Rectal smooth muscle tissue (tissue), 1 donor: ENCODE data around the gene STXBP4.

Source experiments
- H3K27ac ChIP-seq: one replicate; pipeline ENCODE4 v1.7.0; 2013; ENCODE audit warnings: low read depth, low read length, inconsistent platforms
- H3K27me3 ChIP-seq: one replicate; pipeline ENCODE4 v1.7.0; 2013; ENCODE audit warnings: low read length; ENCODE audit not compliant: control insufficient read depth, insufficient read depth
- H3K36me3 ChIP-seq: one replicate; pipeline ENCODE4 v1.7.0; 2013; ENCODE audit warnings: low read length; ENCODE audit not compliant: control insufficient read depth, insufficient read depth
- H3K4me1 ChIP-seq: one replicate; pipeline ENCODE4 v1.7.0; 2013; ENCODE audit warnings: low read length; ENCODE audit not compliant: control insufficient read depth, insufficient read depth
- H3K4me3 ChIP-seq: one replicate; pipeline ENCODE4 v1.7.0; 2013; ENCODE audit warnings: low read length
- H3K9ac ChIP-seq: one replicate; pipeline ENCODE4 v1.7.0; 2013; ENCODE audit warnings: low read length

Gene STXBP4

GRCh38 chr17:55201308-55201932, 232.9 kb downstream of the STXBP4 start:
- Histone ChIP-seq H3K27me3 (no peaks in the 10 kb centered on the region), H3K4me3 (no peak overlapping the region), H3K4me1 (no peaks in the 10 kb centered on the region), H3K36me3 (no peaks in the 10 kb centered on the region), H3K27ac (no peak overlapping the region), H3K9ac (no peak overlapping the region)

- no peaks in the 10 kb centered on the region for H3K36me3 ChIP-seq
- H3K4me1 ChIP-seq, result no peaks in the 10 kb centered on the region
- no peak overlapping the region for H3K27ac ChIP-seq
- no peak overlapping the region for H3K4me3 ChIP-seq
- no peak overlapping the region for H3K9ac ChIP-seq
- no peaks in the 10 kb centered on the region for H3K27me3 ChIP-seq
These were observed 234.3 kb downstream of the STXBP4 start for GRCh38 chr17:55202896-55203295.

- Histone ChIP-seq H3K27ac (no peak overlapping the region), H3K4me3 (no peak overlapping the region), H3K27me3 (no peaks in the 10 kb centered on the region), H3K9ac (no peak overlapping the region), H3K4me1 (no peaks in the 10 kb centered on the region), H3K36me3 (no peaks in the 10 kb centered on the region)
These were observed 239.7 kb downstream of the STXBP4 start for GRCh38 chr17:55208078-55208812.

GRCh38 chr17:55210292-55210691, 241.7 kb downstream of the STXBP4 start:
- H3K36me3 ChIP-seq, result no peaks in the 10 kb centered on the region
- no peaks in the 10 kb centered on the region for H3K27me3 ChIP-seq
- H3K9ac ChIP-seq, result no peak overlapping the region

GRCh38 chr17:55212880-55213279, 244.3 kb downstream of the STXBP4 start:
- Histone ChIP-seq H3K4me3 (no peak overlapping the region), H3K36me3 (no peaks in the 10 kb centered on the region), H3K9ac (no peak overlapping the region), H3K4me1 (no peaks in the 10 kb centered on the region), H3K27me3 (no peaks in the 10 kb centered on the region), H3K27ac (no peak overlapping the region)

More at GRCh38 chr17:55210292-55210691, 241.7 kb downstream of the STXBP4 start:
- no peak overlapping the region for H3K4me3 ChIP-seq
- H3K27ac ChIP-seq, result no peak overlapping the region
- H3K4me1 ChIP-seq, result no peaks in the 10 kb centered on the region

GRCh38 chr17:55215711-55216110, 247.1 kb downstream of the STXBP4 start:
- H3K27ac ChIP-seq, result no peak overlapping the region
- H3K4me3 ChIP-seq, result no peak overlapping the region
- no peak overlapping the region for H3K9ac ChIP-seq
- no peaks in the 10 kb centered on the region for H3K27me3 ChIP-seq
- H3K4me1 ChIP-seq, result no peaks in the 10 kb centered on the region
- H3K36me3 ChIP-seq, result no peaks in the 10 kb centered on the region

GRCh38 chr17:55216888-55217287, 248.3 kb downstream of the STXBP4 start:
- Histone ChIP-seq H3K36me3 (no peaks in the 10 kb centered on the region), H3K27me3 (no peaks in the 10 kb centered on the region), H3K27ac (no peak overlapping the region), H3K4me3 (no peak overlapping the region), H3K4me1 (no peaks in the 10 kb centered on the region), H3K9ac (no peak overlapping the region)

GRCh38 chr17:55219459-55219858, 250.9 kb downstream of the STXBP4 start:
- Histone ChIP-seq H3K9ac (no peak overlapping the region), H3K4me1 (no peaks in the 10 kb centered on the region), H3K36me3 (no peaks in the 10 kb centered on the region), H3K4me3 (no peak overlapping the region), H3K27me3 (no peaks in the 10 kb centered on the region), H3K27ac (no peak overlapping the region)

GRCh38 chr17:55219934-55220333, 251.4 kb downstream of the STXBP4 start:
- H3K36me3 ChIP-seq, result no peaks in the 10 kb centered on the region
- H3K4me1 ChIP-seq, result no peaks in the 10 kb centered on the region
- H3K27me3 ChIP-seq, result no peaks in the 10 kb centered on the region
- no peak overlapping the region for H3K4me3 ChIP-seq
- H3K9ac ChIP-seq, result no peak overlapping the region
- no peak overlapping the region for H3K27ac ChIP-seq
